IMR-90 (cell line): ENCODE results near the gene KATNB1.

Experiments
- POLR2A ChIP-seq: IDR thresholded peaks from 2 replicates; pipeline ENCODE4 v1.6.1; 2012; ENCODE audit warnings: mild to moderate bottlenecking, low read depth, low read length
- RFX5 ChIP-seq: IDR thresholded peaks from 2 replicates; pipeline ENCODE4 v1.8.0; 2012; ENCODE audit warnings: low read depth, mild to moderate bottlenecking, low read length, moderate library complexity
- TF ChIP-seq, protein P1 (sequence below): conservative IDR thresholded peaks from 2 replicates; pipeline ENCODE4 v1.5.1; 2012; ENCODE audit warnings: mild to moderate bottlenecking, low read depth, low read length, improper control_type of control experiment

GRCh38 chr16:57801809-57802340 lies 66.3 kb downstream of the KATNB1 start:
- no peak for TF ChIP-seq POLR2A
- no peak for TF ChIP-seq RFX5
- TF ChIP-seq, protein P1, sequence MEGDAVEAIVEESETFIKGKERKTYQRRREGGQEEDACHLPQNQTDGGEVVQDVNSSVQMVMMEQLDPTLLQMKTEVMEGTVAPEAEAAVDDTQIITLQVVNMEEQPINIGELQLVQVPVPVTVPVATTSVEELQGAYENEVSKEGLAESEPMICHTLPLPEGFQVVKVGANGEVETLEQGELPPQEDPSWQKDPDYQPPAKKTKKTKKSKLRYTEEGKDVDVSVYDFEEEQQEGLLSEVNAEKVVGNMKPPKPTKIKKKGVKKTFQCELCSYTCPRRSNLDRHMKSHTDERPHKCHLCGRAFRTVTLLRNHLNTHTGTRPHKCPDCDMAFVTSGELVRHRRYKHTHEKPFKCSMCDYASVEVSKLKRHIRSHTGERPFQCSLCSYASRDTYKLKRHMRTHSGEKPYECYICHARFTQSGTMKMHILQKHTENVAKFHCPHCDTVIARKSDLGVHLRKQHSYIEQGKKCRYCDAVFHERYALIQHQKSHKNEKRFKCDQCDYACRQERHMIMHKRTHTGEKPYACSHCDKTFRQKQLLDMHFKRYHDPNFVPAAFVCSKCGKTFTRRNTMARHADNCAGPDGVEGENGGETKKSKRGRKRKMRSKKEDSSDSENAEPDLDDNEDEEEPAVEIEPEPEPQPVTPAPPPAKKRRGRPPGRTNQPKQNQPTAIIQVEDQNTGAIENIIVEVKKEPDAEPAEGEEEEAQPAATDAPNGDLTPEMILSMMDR: no peak
